Nucleus accumbens (tissue), 56 donors: ENCODE measurements around the gene TMBIM4.
"Not testable (repeated sequence)": the region's sequence is repeated elsewhere in the genome, so short reads cannot be mapped to it uniquely, and the experiment has no call there.

Source experiments
- DNase-seq, 56 donors: peaks; one replicate each; lab custom pipeline; 2025; lab: John Stamatoyannopoulos, UW

TMBIM4 gene

DNA sequence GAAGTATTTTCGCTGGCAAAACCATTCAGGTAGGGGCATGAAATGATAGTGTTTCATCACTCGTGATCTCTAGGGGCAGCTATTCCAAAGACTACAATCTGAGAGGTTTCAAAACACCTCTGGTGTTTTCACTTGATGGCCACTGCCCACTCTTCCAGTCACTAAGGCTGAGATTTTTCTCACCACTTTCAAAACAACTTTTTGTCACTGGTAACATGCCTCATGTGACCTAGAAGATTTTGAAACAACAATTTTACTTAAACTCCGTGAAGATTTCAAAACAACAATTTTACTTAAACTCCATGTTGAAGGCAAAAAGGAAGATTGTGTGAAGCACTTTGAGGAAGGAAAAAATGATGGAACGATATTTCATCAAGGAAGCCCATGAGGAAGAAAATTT lies 18.0 kb upstream of the TMBIM4 start:
- no peak for DNase-seq

DNA sequence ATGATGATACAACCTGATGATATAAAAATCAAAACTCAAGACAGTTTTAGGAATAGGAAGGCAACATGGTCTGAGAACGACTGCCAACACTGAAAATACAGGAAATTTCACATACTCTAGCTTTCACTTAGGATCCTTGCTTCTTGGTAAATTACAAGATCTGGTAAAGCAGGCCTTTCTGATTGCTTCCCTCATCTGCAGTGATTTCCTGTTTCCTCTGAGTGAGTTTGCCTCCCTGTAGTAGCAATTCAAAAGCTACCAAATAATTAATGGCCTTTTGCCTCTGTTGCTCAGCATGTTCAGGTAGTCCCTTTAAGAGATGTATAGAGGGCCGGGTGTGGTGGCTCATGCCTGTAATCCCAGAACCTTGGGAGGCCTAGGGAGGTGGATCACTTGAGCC lies 17.2 kb upstream of the TMBIM4 start:
- no peak for DNase-seq

DNA sequence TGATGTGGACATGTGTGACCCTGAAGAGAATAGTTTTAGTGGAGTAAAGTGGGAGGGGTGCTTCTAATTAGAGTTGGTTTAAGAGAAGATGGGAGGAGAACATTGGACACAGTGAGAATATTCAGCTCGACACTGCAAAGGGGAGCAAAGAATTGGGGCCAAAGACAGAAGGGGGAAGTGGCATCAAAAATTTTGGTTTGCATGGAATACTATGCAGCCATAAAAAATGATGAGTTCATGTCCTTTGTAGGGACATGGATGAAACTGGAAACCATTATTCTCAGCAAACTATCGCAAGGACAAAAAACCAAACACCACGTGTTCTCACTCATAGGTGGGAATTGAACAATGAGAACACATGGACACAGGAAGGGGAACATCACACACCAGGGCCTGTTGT lies 15.0 kb upstream of the TMBIM4 start:
- not testable (repeated sequence) for DNase-seq

DNA sequence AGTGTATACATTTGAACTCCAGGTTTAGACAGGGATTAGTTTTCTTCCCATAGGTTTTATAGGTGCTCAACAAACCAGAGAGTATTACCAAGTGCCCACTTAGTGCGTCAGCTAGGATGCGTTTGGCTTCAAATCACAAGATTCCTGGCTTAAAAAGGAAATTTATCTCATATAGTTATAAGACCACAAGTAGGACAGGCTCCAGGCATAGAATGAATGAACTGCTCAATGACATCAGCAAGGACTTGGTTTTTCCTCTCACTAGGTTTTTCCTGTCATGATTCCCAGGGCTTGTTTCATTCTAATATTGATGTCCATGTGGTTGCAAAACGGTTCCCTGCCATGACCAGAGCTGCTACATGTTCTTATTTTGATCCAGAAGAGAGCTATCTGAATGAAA lies 13.2 kb upstream of the TMBIM4 start:
- DNase-seq, result no peak

DNA sequence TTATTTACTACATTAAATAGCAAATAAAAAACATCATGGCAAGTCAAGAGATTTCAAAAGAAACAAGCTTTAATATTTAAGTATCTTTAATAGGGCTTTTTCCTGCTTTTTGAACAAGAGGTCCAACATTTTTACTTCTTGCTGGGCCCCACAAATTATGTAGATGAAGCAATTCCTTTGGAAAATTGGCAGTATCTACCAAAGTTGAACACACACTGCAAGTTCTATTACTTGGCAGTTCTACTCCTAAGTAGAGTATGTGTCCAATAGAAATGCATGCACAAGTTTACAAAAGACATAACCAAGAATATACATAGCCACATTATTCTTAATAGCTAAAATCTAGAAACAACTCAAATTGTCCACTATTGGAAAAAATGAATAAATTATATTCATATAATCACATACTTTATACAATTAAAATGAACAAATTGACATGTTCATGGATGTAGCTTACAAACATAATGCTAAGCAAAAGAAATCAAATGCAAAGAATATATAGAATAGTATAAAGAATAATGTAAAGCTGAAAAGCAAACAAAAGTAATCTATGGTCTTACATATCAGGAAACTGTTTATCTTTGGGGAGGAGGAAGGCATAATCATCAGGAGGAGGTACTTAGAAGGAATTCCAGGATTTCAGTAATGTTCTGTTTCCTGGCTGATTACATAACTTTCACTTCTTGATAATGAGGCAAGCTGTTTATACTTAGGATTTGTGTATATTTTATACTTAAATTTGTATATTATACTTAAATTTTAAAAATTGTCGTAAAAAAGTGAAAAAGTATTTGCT lies 6.5 kb upstream of the TMBIM4 start:
- DNase-seq, result no peak

DNA sequence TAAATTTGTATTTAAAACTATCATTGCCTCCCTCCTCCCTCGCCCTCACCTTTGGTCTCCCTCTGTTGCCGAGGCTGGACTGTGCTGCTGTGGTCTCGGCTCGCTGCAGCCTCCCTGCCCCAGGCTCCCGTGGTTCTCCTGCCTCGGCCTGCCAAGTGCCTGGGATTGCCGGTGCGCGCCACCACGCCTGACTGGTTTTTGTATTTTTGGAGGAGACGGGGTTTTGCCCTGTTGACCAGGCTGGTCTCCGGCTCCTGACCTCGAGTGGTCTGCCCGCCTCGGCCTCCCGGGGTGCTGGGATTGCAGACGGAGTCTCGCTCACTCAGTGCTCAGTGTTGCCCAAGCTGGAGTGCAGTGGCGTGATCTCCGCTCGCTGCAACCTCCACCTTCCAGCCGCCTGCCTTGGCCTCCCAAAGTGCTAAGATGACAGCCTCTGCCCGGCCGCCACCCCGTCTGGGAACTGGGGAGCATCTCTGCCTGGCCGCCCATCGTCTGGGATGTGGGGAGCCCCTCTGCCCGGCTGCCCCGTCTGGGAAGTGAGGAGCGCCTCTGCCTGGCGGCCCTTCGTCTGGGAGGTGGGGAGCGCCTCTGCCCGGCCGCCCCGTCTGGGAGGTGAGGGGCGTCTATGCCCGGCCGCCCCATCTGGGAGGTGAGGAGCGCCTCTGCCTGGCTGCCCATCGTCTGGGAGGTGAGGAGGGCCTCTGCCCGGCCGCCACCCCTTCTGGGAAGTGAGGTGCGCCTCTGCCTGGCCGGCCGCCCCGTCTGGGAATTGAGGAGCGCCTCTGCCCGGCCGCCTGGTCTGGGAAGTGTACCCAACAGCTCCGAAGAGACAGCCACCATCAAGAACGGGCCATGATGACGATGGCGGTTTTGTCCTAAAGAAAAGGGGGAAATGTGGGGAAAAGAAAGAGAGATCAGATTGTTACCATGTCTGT lies 4.9 kb upstream of the TMBIM4 start:
- not testable (repeated sequence) for DNase-seq

DNA sequence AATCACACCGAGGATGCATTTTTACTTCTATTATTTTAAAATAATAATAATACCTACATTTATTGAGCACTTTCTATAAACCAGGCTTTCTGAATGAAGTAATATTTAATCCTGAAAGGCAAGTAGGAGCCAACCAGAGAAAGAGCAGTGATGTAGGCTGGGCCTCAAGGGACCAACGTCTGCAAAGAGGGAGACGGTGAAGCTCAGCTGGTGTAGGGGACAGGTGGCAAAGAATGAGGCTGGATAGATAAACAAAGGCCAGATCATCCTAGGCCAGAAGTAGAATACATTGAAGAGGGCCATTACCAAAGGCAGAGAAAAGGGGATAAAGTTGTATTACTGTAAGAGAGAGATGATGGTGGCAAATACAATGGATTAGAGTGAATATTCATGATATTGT lies 810 bp upstream of the TMBIM4 start:
- no peak for DNase-seq

DNA sequence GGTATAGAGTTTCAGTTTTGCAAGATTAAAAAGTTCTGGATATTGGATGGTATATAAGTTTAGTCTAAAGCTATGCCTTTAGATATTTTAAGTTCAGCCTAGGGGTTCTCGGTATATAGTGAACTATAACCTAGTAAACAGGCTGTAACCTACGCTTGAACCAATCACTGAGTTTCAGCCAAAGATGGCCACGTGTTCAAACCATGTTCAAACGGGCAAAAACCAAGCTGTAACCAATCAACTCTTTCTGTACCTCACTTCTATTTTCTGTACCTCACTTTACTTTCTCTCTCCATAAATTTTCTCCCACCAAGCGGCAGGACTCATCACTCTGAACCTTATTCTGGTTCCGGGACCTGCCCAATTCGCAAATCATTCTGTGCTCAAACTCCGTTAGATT lies 1.4 kb downstream of the TMBIM4 start:
- DNase-seq, result no peak

DNA sequence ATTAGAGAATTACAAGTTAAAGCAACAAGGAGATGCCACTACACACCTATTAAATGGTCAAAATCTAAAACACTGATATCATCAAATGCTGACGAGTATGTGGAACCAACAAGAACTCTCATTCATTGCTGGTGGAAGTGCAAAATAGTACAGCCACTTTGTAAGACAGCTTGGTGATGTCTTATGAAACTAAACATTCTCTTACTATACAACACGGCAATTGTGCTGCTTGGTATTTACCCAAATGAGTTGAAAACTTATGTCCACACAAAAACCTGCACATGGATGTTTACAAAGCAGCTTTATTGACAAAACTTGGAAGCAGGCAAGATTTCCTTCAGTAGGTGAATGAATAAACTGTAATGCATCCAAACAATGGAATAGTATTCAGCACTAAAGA lies 3.2 kb downstream of the TMBIM4 start:
- DNase-seq, result no peak

DNA sequence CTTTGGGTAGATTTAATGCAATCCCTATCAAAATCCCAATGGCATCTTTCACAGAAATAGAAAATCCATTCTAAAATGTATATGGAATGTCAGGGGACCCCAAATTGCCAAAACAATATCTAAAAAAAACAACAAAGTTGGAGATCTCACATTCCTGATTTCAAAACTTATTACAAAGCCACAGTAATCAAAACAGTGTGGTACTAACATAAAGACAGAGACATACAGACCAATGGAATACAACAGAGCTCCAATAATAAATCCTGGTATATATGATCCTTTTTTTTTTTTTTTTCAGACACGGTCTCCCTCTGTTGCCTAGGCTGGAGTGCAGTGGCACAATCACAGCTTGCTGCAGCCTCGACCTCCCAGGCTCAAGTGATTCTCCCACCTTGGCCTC lies 4.7 kb downstream of the TMBIM4 start:
- DNase-seq, result no peak

DNA sequence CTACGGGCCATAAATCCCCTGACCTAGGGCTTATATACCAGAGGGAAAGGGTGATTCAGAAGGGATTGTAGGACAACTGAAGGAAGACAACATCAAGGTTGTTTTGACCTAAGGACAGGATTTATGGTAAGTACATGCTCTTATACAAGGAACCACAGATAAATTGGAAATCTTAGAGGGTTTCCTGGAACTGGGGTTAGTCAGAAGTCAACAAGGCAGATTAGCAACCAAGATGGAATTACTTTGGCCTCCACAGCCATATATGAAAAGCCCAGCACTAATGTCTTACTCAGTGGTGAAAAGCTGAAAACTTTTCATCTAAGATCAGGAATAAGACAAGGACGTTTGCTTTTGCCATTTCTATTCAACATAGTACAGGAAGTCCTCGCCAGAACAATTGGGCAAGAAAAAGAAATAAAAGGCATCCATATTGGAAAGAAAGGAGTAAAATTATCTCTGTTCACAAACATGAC lies 5.4 kb downstream of the TMBIM4 start:
- no peak for DNase-seq

DNA sequence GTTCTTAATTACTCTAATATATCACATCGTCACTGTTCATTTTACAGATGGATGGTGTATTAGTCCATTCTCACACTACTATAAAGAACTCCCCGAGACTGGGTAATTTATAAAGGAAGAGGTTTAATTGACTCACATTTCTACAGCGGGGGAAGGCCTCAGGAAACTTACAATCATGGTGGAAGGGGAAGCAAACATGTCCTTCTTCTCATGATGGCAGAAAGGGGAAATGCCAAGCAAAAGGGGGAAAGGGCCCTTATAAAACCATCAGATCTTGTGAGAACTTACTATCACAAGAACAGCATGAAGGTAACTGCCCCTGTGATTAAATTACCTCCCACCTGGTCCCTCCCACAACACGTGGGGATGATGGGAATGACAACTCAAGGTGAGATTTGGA lies 6.5 kb downstream of the TMBIM4 start:
- DNase-seq, result no peak

DNA sequence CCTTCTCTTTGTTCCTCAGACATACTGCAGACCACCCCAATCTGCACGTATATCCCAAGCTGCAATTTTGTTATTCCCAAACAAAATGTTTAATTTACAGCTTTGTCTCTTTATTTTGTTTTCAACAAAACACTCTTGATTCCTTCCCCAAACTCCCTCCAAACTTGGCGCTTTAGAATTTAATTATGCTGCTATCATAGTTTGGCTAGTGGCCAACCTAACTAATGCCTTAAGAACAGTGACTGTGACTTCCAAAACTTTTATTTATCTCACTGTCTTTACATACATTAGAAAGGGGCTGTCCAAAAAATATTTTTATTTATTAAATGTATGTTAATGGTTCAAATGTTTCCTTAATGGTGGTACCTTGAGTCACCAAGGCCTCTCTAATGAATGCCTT lies 7.1 kb downstream of the TMBIM4 start:
- DNase-seq, result no peak

DNA sequence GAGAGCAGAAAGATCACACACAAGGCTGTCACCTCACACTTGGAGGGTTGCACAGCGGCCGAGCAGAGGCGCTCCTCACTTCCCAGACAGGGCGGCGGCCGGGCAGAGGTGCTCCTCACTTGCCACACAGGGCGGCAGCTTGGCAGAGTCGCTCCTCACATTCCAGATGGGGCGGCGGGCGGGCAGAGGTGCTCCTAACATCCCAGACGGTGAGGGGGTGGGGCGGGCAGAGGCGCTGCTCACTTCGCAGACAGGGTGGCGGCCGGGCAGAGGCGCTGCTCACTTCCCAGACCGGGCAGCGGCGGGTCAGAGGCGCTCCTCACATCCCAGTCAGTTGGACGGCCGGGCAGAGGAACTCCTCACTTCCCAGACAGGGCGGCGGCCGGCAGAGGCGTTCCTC lies 9.1 kb downstream of the TMBIM4 start:
- DNase-seq, result no peak

DNA sequence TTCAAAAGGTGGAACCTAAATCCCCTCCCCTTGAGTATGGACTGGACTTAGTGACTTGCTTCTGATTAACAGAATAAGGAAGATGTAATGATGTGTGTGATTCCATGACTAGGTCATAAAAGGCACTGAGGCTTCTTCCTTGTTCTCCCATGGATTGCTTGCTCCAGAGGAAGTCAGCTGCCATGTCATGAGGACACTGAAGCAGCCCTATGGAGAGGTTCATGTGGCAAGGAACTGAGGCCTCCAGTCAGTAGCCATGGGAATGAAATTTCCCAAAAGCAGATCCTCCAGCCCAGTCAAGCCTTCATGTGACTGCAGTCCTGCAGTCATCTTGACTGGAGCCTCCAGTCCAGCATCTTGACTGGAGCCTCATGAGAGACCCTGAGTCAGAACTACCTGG lies 10.7 kb downstream of the TMBIM4 start:
- no peak for DNase-seq

DNA sequence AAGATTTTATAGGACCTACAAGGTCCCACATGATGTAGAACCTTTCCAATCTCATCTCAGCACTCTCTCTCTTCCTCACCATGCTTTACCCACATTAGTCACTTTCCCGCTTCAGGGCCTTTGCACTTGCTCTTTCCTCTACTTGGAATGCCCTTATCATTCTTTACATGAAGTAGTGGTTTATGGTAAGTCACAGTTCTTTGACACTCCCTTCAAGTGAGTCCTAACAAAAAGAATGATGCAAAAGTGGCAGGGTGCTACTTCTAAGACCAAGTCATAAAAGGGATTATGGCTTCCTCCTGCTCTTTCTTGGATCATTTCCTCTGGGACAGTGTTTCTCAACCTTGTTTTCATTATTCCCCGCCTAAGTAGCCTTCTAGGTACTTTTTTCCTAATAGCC lies 13.1 kb downstream of the TMBIM4 start:
- DNase-seq, result no peak

DNA sequence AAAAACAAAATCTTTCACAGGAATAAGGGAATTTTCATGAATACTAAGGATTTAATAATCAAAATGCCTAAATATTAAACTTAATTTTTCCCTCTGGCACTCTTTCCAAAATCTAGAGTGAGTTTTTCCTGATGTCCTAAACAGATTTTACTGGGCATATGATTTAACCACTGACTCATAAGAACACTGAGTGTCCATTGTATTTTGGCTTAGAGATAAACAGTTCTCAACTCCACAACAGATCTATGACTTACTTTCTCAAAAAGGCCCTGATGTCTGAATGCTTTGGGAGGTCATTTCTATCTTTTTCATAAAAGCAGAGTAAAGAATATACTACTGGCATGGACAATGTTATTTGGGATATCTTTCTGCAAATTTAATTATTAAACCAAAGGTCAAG lies 15.0 kb downstream of the TMBIM4 start:
- no peak for DNase-seq

DNA sequence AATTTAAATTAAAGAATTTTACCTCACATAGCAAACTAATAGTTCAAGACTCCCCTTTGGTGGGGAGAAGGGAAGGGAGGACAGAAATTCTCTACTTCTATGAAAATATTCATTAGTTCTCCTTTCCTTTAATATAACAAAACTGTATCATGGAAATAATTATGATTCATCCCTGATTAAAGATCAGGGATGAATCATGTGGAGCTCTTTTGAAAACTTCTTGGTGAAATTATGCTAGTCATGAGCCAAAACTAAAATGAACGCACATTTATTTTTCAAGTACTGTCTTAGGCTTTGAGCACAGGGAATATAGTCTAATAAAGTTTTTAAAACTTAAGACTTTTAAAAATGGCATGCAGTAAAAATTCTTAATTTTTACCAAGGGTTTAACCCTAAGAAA lies 17.1 kb downstream of the TMBIM4 start:
- DNase-seq, result no peak

DNA sequence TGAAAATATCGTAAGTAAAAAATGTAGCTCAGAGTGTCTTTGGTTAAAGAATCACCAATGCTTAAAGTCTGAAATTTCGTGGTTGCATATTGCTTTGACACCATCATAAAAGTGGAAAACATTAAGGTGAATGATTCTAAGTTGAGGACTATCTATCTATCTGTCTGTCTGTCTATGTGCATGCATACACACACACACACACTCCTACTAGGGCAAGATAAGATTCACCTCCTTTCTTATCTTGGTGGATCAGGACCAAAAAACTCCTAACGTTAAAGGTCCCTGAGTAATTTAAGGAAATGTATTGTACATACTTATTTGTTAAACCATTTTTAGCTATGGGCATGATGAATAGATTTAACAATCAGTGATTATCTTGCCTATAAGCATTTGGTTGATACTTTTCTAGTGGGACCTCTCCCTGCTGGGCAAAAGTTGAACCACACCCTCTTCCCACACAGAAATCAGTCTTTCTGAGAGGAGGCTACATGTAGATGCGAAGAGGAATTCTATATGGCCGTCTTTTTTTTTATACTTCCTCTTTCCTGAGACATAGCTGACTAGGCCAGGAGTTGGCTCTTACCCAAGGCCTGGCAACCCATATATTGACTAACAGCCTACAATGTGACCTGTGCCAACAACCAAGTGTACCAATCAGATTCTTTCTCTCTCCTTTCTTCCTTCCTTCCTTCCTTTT lies 19.9 kb downstream of the TMBIM4 start:
- no peak for DNase-seq

DNA sequence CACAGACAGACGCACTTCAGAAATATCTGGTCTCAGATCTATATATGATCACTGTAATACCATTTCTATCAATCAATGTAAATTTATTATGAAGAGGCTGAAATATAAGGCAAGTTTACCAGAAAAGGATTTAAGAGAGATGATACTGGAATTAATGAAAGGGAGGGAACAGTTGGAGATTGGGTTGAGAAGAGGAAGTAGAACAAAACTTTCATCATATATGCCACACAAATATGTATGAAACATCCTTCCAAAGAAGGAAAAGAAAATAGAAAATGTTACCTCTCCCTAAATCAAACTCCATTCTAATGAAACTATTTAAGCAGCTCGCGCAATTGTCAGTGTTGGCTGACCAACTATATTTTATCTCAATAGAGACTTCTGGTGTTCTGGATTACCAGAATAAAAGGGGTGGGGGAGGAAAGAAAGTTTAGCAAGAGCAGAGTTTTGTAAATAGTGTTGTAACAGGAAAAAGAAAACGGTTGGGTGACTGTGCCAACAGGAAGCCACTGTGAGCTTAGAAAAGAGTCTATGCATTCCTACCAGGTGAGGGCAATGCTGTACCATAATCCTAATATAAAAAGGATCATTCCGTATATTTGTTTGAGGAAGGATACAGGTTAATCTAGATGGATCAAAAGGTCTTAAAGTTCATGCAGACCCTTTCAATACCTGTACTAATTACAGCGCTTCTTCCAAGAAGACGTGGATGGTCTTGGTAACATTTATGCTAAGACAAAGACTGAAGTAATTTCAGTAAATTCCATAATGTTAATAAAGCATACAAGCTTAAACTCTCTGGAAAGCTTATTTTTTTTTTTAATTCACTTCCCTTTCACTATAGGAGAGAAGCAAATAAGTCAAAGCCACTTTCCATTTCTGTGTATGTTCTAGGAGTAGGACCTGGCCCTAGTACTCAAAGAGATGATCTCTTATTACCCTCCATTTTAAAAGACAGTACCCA lies 24.7 kb downstream of the TMBIM4 start:
- no peak for DNase-seq
